ENCODE data around the gene NAA30. TPM values are rescaled to one million over a fixed set of nuclear protein-coding genes. Genes with fewer than 3 reads are reported as not detected.

Gene NAA30
- polyA plus RNA-seq, 1 donor from 2014 or later = 26.9 TPM

GRCh38 chr14:57413849-57414248, 23.5 kb downstream of the NAA30 start:
- H3K9me3 ChIP-seq (ENCODE audit: low read length) = no peaks in the 10 kb centered on the region
- H3F3A ChIP-seq (ENCODE audit: insufficient read depth, low read length, poor library complexity, severe bottlenecking) = no peaks in the 10 kb centered on the region
- no peak overlapping the region for H3K4me3 ChIP-seq (ENCODE audit: low read length)
- H3K4me2 ChIP-seq (ENCODE audit: low read length) = no peak overlapping the region
- TF ChIP-seq TAF1 (IDR thresholded peaks at IDR 0.05; ENCODE audit: low read depth) (no peak), EZH2 (IDR thresholded peaks at IDR 0.05; ENCODE audit: borderline replicate concordance, insufficient read depth, low read length, poor library complexity, severe bottlenecking) (no peak), CTCF (IDR thresholded peaks at IDR 0.05; ENCODE audit: poor library complexity, severe bottlenecking) (no peak), POLR2AphosphoS5 (IDR thresholded peaks at IDR 0.05) (no peak), MXI1 (conservative IDR thresholded peaks at IDR 0.05; ENCODE audit: poor library complexity, severe bottlenecking) (no peak), REST (IDR thresholded peaks at IDR 0.05; ENCODE audit: borderline replicate concordance) (no peak), RAD21 (conservative IDR thresholded peaks at IDR 0.05) (no peak), SMC3 (conservative IDR thresholded peaks at IDR 0.05; ENCODE audit: poor library complexity) (no peak), EP300 (conservative IDR thresholded peaks at IDR 0.05; ENCODE audit: poor library complexity, severe bottlenecking) (no peak)
- no peaks in the 10 kb centered on the region for H4K20me1 ChIP-seq (ENCODE audit: insufficient read depth)
- no peaks in the 10 kb centered on the region for H3K9me2 ChIP-seq (ENCODE audit: insufficient read depth, low read length)
- H2AFZ ChIP-seq (ENCODE audit: low read depth, low read length) = no peak overlapping the region
- no peaks in the 10 kb centered on the region for H3K27me3 ChIP-seq (ENCODE audit: insufficient read depth, low read depth, low read length)
- H3K36me3 ChIP-seq (ENCODE audit: insufficient read depth, low read length) = peaks cover 20% of the 10 kb centered on the region
- no peaks in the 10 kb centered on the region for H3K79me2 ChIP-seq (replicated peaks; ENCODE audit: insufficient read depth, low read length)
- H3K9ac ChIP-seq (ENCODE audit: low read length) = no peak overlapping the region
- no peak overlapping the region for H3K27ac ChIP-seq (ENCODE audit: low read length)

GRCh38 chr14:57417228-57417627, 26.8 kb downstream of the NAA30 start:
- H3K9ac ChIP-seq (ENCODE audit: low read length) = no peak overlapping the region
- no peaks in the 10 kb centered on the region for H3K27me3 ChIP-seq (ENCODE audit: insufficient read depth, low read depth, low read length)
- no peaks in the 10 kb centered on the region for H3F3A ChIP-seq (ENCODE audit: insufficient read depth, low read length, poor library complexity, severe bottlenecking)
- H3K36me3 ChIP-seq (ENCODE audit: insufficient read depth, low read length) = no peaks in the 10 kb centered on the region
- no peaks in the 10 kb centered on the region for H3K9me3 ChIP-seq (ENCODE audit: low read length)
- H3K79me2 ChIP-seq (replicated peaks; ENCODE audit: insufficient read depth, low read length) = no peaks in the 10 kb centered on the region
- TF ChIP-seq REST (IDR thresholded peaks at IDR 0.05; ENCODE audit: borderline replicate concordance) (no peak), EP300 (conservative IDR thresholded peaks at IDR 0.05; ENCODE audit: poor library complexity, severe bottlenecking) (no peak), CTCF (IDR thresholded peaks at IDR 0.05; ENCODE audit: poor library complexity, severe bottlenecking) (no peak), EZH2 (IDR thresholded peaks at IDR 0.05; ENCODE audit: borderline replicate concordance, insufficient read depth, low read length, poor library complexity, severe bottlenecking) (no peak), RAD21 (conservative IDR thresholded peaks at IDR 0.05) (no peak), POLR2AphosphoS5 (IDR thresholded peaks at IDR 0.05) (no peak), MXI1 (conservative IDR thresholded peaks at IDR 0.05; ENCODE audit: poor library complexity, severe bottlenecking) (no peak), TAF1 (IDR thresholded peaks at IDR 0.05; ENCODE audit: low read depth) (no peak), SMC3 (conservative IDR thresholded peaks at IDR 0.05; ENCODE audit: poor library complexity) (no peak)
- no peak overlapping the region for H3K27ac ChIP-seq (ENCODE audit: low read length)
- no peaks in the 10 kb centered on the region for H4K20me1 ChIP-seq (ENCODE audit: insufficient read depth)
- no peak overlapping the region for H3K4me3 ChIP-seq (ENCODE audit: low read length)
- H3K9me2 ChIP-seq (ENCODE audit: insufficient read depth, low read length) = no peaks in the 10 kb centered on the region
- no peak overlapping the region for H3K4me2 ChIP-seq (ENCODE audit: low read length)
- no peak overlapping the region for H2AFZ ChIP-seq (ENCODE audit: low read depth, low read length)
